GM10266 (cell line): ENCODE measurements around the gene C9orf72.

Experiments used
- DNase-seq: peaks from one replicate; pipeline ENCODE4 v3.0.0; 2012; ENCODE audit errors: extremely low spot score
- TF ChIP-seq, protein P1 (sequence below): IDR thresholded peaks from 2 replicates; pipeline ENCODE4 v1.5.1; 2012; ENCODE audit warnings: mild to moderate bottlenecking, low read depth; ENCODE audit not compliant: control insufficient read depth, insufficient read depth; ENCODE audit errors: missing control alignments

The C9orf72 gene

GRCh38 chr9:27573634-27574590 is 631 bp upstream of the C9orf72 start:
- peak; percentile 92 for DNase-seq
- TF ChIP-seq, protein P1, sequence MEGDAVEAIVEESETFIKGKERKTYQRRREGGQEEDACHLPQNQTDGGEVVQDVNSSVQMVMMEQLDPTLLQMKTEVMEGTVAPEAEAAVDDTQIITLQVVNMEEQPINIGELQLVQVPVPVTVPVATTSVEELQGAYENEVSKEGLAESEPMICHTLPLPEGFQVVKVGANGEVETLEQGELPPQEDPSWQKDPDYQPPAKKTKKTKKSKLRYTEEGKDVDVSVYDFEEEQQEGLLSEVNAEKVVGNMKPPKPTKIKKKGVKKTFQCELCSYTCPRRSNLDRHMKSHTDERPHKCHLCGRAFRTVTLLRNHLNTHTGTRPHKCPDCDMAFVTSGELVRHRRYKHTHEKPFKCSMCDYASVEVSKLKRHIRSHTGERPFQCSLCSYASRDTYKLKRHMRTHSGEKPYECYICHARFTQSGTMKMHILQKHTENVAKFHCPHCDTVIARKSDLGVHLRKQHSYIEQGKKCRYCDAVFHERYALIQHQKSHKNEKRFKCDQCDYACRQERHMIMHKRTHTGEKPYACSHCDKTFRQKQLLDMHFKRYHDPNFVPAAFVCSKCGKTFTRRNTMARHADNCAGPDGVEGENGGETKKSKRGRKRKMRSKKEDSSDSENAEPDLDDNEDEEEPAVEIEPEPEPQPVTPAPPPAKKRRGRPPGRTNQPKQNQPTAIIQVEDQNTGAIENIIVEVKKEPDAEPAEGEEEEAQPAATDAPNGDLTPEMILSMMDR, result no peak

DNA sequence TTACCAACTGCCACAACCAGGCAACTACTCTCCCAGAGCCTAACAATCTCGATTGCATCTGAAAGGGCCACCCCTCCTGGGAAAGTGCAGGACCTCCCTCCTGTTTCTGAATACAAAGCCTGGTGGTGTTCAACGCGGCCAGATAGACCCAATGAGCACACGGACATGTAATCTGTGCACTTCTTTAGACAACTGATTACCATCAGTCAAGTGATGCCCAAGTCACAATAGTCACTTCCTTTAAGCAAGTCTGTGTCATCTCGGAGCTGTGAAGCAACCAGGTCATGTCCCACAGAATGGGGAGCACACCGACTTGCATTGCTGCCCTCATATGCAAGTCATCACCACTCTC is 739 bp downstream of the C9orf72 start:
- TF ChIP-seq, protein P1, result no peak
- DNase-seq, result peak; percentile 63

GRCh38 chr9:27572061-27572460 is 1.2 kb downstream of the C9orf72 start:
- DNase-seq, result no peak
- TF ChIP-seq, protein P1, result no peak

- TF ChIP-seq, protein P1, result no peak
- DNase-seq, result no peak
These were observed 2.3 kb downstream of the C9orf72 start for GRCh38 chr9:27571011-27571410.

GRCh38 chr9:27569406-27569805 is 3.9 kb downstream of the C9orf72 start:
- DNase-seq, result no peak
- TF ChIP-seq, protein P1, result no peak

- TF ChIP-seq, protein P1, result no peak
- DNase-seq, result no peak
These were observed 7.2 kb downstream of the C9orf72 start for GRCh38 chr9:27566118-27566517.

DNA sequence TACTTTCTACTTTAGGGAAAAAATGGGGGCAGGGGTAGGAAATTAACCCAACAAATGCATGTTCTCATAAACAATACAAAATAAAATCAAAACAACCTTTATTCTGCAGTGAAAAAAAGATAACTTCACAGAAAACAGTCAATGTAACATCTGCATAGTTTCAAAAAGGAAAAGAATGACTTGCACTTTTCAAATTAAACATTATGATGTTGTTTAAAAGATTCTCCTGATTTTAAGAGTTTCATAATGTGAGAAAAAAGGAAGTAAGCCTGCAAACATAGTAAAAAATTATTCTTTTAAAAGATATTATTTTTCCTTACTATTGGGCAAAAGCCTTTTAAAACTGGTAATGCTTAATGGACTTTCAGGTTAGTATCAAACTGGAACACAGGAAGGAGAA is 7.6 kb downstream of the C9orf72 start:
- DNase-seq, result no peak
- TF ChIP-seq, protein P1, result no peak
